Measurements from ENCODE around the gene DDIT4. TPM values are rescaled to one million over a fixed set of nuclear protein-coding genes. Genes with fewer than 3 reads are reported as not detected.
"Not testable (repeated sequence)": the region's sequence is repeated elsewhere in the genome, so short reads cannot be mapped to it uniquely, and the experiment has no call there.

Gene DDIT4
- total RNA-seq, 1 experiment from 2014 or later, result 155 TPM

- Mint-ChIP-seq H3K27ac (ENCODE audit: unreplicated experiment) (peak overlapping the region; percentile 28), H3K27me3 (ENCODE audit: insufficient read depth, unreplicated experiment) (no peaks in the 10 kb centered on the region), H3K9me3 (ENCODE audit: unreplicated experiment) (no peaks in the 10 kb centered on the region), H3K36me3 (ENCODE audit: insufficient read depth, unreplicated experiment) (peaks cover 1% of the 10 kb centered on the region), H3K4me1 (ENCODE audit: low read depth, unreplicated experiment) (peaks cover 6% of the 10 kb centered on the region), H3K4me3 (ENCODE audit: unreplicated experiment) (no peak overlapping the region)
- POLR2A ChIA-PET, result interaction anchor here (1.2 kb wide), 1 partner anchor 19 kb away, joined by 3 read pairs; no protein-coding TSS in a partner anchor
- no peak for TF ChIP-seq CTCF (IDR thresholded peaks at IDR 0.05; ENCODE audit: insufficient read depth in 1 of 2, low read depth in 1 of 2, low read length in 1 of 2, severe bottlenecking in 1 of 2, unreplicated experiment in 1 of 2)
- no peak for DNase-seq
- Histone ChIP-seq H3K27me3 (replicated peaks; ENCODE audit: control insufficient read depth, insufficient read depth, low read length) (no peaks in the 10 kb centered on the region), H3K4me3 (ENCODE audit: low read depth, low read length) (no peak overlapping the region), H3K36me3 (ENCODE audit: control insufficient read depth, insufficient read depth, low read length) (no peaks in the 10 kb centered on the region), H3K4me1 (0 out of 2 replicates have a peak, but pooled peaks cover 6% of the 10 kb centered on the region), H3K9me3 (no peaks in the 10 kb centered on the region)
- CTCF ChIA-PET, result no interaction called here
- intact Hi-C loops (cut with micrococcal nuclease; ENCODE audit: unreplicated experiment), result no loop called here
- BruUV-seq (replicated peaks), result no TSS peak
Measured at GRCh38 chr10:72292223-72292691, 18.5 kb downstream of the DDIT4 start.

DNA sequence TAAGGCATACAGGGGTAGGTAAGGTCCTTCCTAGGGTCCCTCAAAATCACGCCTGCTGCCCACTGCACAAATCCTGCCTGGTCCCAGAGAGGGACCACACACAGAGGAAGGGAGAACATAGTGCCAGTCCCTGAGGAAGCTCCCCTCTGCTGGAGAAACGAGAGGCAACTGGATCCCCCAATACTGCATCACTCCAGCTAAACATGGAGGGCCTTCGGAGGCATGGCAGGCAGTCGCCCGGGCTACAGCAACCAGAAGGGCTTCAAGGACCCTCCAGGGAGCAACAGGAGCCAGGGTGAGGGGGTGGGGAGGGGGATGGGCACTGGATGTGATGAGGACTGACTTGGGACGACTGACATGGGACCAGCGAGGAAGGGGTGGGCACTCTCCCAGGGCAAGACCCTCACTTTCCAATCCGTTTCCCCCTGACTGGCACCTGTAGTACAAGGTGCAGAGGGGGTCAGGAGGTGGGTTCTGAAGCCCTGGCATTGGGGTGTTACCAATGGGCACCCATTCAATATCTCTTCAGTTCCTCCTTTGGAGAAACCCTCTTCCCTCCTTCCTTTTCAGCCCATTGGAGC lies 21.7 kb downstream of the DDIT4 start:
- no peak for TF ChIP-seq CTCF (IDR thresholded peaks at IDR 0.05; ENCODE audit: insufficient read depth in 1 of 2, low read depth in 1 of 2, low read length in 1 of 2, severe bottlenecking in 1 of 2, unreplicated experiment in 1 of 2)
- intact Hi-C loops (cut with micrococcal nuclease; ENCODE audit: unreplicated experiment), result no loop called here
- no peak overlapping the region for H3K4me3 ChIP-seq (ENCODE audit: low read depth, low read length)
- no peaks in the 10 kb centered on the region for H3K9me3 Mint-ChIP-seq (ENCODE audit: unreplicated experiment)
- H3K9me3 ChIP-seq, result no peaks in the 10 kb centered on the region
- H3K4me1 ChIP-seq, result peaks cover 20% of the 10 kb centered on the region
- no peak overlapping the region for H3K4me3 Mint-ChIP-seq (ENCODE audit: unreplicated experiment)
- H3K4me1 Mint-ChIP-seq (ENCODE audit: low read depth, unreplicated experiment), result peaks cover 21% of the 10 kb centered on the region
- no TSS peak for BruUV-seq (replicated peaks)
- no peaks in the 10 kb centered on the region for H3K36me3 ChIP-seq (ENCODE audit: control insufficient read depth, insufficient read depth, low read length)
- peak overlapping the region; percentile 18 for H3K27ac Mint-ChIP-seq (ENCODE audit: unreplicated experiment)
- ChIA-PET CTCF (no interaction called here), POLR2A (interaction anchor here (0.6 to 1.1 kb wide), 3 partner anchors 20 to 79 kb away, joined by 3 to 6 read pairs (median 4); no protein-coding TSS in a partner anchor)
- H3K36me3 Mint-ChIP-seq (ENCODE audit: insufficient read depth, unreplicated experiment), result peaks cover 14% of the 10 kb centered on the region
- no peaks in the 10 kb centered on the region for H3K27me3 ChIP-seq (replicated peaks; ENCODE audit: control insufficient read depth, insufficient read depth, low read length)
- no peak for DNase-seq
- no peaks in the 10 kb centered on the region for H3K27me3 Mint-ChIP-seq (ENCODE audit: insufficient read depth, unreplicated experiment)

GRCh38 chr10:72296829-72297280 lies 23.1 kb downstream of the DDIT4 start:
- peaks cover 20% of the 10 kb centered on the region for H3K36me3 Mint-ChIP-seq (ENCODE audit: insufficient read depth, unreplicated experiment)
- H3K36me3 ChIP-seq (ENCODE audit: control insufficient read depth, insufficient read depth, low read length); H3K9me3 Mint-ChIP-seq (ENCODE audit: unreplicated experiment); BruUV-seq (replicated peaks); intact Hi-C loops (cut with micrococcal nuclease; ENCODE audit: unreplicated experiment); H3K27me3 Mint-ChIP-seq (ENCODE audit: insufficient read depth, unreplicated experiment); H3K9me3 ChIP-seq; H3K4me3 ChIP-seq (ENCODE audit: low read depth, low read length); H3K27me3 ChIP-seq (replicated peaks; ENCODE audit: control insufficient read depth, insufficient read depth, low read length); DNase-seq: not testable (repeated sequence)
- peaks cover 27% of the 10 kb centered on the region for H3K4me1 Mint-ChIP-seq (ENCODE audit: low read depth, unreplicated experiment)
- peak overlapping the region; percentile 86 for H3K4me3 Mint-ChIP-seq (ENCODE audit: unreplicated experiment)
- H3K4me1 ChIP-seq, result peaks cover 20% of the 10 kb centered on the region
- ChIA-PET POLR2A (interaction anchor here (1.3 to 1.7 kb wide), 3 partner anchors 24 to 25 kb away, joined by 4 to 13 read pairs (median 7); partner anchors contain the start of gene DDIT4), CTCF (interaction anchor here (0.8 kb wide), 1 partner anchor 24 kb away, joined by 4 read pairs; no protein-coding TSS in a partner anchor)
- H3K27ac Mint-ChIP-seq (ENCODE audit: unreplicated experiment), result peak overlapping the region; percentile 99

All from Caco-2 (cell line).